GM12864 (cell line): ENCODE measurements around the gene EPB41L4B.

Experiments used
- DNase-seq: peaks from one replicate; pipeline ENCODE4 v3.0.0-alpha.2; 2011; ENCODE audit warnings: low read depth
- H3K4me3 ChIP-seq: 2 replicates; pipeline ENCODE4 v1.5.1; 2011; ENCODE audit warnings: mild to moderate bottlenecking, low read depth, low read length, control low read depth
- TF ChIP-seq, protein P1 (sequence below): IDR thresholded peaks from 2 replicates; pipeline ENCODE4 v1.5.1; 2011; ENCODE audit warnings: low read depth, mild to moderate bottlenecking, moderate library complexity, low read length, control low read depth, inconsistent platforms; ENCODE audit errors: missing control alignments

The EPB41L4B gene

DNA sequence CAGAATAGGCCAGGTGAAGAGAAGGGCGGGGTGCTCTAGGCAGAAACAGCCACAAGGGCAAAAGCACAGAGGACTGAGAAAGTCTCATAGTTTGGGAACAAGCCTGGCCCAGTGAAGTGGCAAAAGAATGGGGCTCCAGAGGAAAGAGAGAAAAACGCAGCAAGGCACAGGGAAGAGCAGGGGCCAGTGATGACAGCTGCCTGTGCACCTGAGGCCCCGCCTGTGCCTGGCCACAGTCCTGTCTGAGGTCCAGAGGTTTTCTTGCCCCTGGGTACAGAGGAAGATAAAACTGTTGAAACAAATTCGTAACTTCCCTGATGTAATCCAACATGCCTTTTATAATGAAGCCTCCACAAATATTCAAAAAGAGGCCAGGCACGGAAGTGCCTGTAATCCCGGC is 175.8 kb downstream of the EPB41L4B start:
- no peak overlapping the region for H3K4me3 ChIP-seq
- no peak for DNase-seq
- TF ChIP-seq, protein P1, sequence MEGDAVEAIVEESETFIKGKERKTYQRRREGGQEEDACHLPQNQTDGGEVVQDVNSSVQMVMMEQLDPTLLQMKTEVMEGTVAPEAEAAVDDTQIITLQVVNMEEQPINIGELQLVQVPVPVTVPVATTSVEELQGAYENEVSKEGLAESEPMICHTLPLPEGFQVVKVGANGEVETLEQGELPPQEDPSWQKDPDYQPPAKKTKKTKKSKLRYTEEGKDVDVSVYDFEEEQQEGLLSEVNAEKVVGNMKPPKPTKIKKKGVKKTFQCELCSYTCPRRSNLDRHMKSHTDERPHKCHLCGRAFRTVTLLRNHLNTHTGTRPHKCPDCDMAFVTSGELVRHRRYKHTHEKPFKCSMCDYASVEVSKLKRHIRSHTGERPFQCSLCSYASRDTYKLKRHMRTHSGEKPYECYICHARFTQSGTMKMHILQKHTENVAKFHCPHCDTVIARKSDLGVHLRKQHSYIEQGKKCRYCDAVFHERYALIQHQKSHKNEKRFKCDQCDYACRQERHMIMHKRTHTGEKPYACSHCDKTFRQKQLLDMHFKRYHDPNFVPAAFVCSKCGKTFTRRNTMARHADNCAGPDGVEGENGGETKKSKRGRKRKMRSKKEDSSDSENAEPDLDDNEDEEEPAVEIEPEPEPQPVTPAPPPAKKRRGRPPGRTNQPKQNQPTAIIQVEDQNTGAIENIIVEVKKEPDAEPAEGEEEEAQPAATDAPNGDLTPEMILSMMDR = no peak

DNA sequence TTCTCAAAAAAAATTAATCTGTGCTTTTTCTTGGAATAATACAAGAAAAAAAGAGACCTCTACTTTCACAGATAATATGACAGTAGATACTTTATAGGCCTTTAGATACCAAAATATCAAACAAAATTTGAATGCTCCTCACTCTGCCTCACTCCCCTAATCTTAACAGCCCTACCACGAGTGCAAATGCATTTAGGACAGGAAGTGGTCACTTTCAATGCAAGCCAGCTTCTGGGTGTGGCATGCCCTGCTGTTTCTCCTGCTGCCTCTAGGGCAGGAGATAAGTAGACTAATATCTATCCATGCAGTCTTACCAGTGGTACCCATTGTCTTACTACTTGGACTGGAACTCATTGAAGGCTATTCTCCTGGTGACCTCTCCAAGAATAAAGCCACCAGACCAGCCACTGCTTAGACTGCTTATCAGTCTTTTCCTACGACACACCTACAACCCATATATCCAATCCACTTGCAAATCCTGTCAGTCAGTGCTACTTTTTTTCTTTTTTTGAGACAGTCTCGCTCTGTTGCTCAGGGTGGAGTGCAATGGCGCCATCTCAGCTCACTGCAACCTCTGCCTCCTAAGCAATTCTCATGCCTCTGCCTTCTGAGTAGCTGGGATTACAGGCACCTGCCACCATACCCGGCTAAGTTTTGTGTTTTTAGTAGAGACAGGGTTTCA is 176.8 kb downstream of the EPB41L4B start:
- TF ChIP-seq, protein P1 = peak; percentile 72
- H3K4me3 ChIP-seq = no peak overlapping the region
- DNase-seq = no peak

DNA sequence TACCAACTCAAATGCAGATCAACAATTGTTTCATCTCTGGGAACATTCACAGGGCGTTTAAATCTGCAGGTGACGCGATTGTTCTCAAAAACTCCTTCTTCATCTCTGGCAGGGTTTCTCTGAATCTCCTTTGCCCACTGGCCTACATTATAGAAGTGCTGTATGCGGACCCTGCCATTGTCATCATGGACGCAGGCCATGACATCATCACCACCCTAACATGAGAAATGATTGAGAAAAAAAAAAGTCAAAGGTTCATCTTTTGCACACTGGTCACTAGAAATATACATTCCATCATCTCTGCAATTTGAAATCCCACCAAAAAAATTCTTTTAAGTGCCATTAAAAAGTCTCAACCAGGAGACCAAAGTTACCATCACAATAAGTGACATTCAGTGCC is 179.5 kb downstream of the EPB41L4B start:
- TF ChIP-seq, protein P1 = no peak
- DNase-seq = no peak
- H3K4me3 ChIP-seq = no peak overlapping the region

DNA sequence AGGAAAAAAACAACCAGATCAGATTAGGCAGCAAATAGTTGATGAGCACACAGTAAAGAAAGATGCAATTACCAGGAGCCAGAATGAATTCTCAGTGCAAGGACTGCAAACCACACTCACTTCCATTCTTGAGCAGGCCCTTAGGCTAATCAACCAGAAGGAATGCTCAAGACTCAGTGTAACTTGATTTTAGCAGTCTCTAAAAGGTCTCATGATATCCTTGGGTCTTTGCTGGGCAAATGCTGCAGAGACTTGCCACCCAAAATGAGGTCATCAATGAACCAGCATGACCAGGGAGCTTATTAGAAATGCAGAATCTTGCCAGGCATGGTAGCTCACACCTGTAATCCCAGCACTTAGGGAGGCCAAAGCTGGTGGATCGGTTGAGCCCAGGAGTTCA is 181.0 kb downstream of the EPB41L4B start:
- DNase-seq = no peak
- TF ChIP-seq, protein P1 = no peak
- H3K4me3 ChIP-seq = no peak overlapping the region

DNA sequence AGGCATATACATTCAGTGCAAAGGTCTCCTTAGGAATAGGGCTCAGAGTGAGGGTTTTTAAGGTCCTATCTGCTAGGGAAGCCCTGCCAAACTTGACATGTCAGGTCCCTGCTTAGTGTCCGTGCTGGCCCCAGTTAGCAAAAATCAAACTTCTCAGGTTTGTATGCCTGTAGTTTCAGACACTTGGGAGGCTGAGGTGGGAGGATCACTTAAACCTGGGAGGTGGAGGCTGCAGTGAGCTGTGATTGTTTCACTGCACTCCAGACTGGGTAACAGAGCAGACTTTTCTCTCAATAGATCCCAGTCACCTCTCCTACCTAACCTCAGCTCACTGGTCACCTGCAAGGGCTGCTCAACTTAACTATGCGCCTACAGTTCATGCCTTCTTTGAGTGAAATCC is 182.4 kb downstream of the EPB41L4B start:
- no peak overlapping the region for H3K4me3 ChIP-seq
- TF ChIP-seq, protein P1 = no peak
- DNase-seq = no peak

DNA sequence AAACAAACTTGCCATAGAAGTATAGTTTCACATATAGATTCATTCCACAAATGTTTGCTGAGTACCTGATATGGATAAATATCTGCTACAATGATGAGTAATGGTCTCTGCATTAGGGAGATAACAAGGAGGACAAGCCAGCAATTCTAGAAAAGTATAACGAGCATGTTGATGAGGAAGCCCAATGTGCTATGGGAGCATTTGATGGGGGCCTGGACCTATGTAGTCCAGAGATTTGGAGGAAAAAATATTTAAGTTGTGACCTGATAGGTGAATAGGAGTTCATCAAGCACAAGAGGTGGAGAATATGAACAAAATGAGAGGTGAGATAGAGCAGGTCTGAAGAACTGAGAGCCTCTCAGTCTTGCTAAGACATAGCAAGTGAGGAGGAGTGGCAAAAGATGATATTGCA is 186.7 kb downstream of the EPB41L4B start:
- TF ChIP-seq, protein P1 = no peak
- DNase-seq = no peak
- H3K4me3 ChIP-seq = no peak overlapping the region

- no peak for DNase-seq
Measured at GRCh38 chr9:109133533-109133932, 187.3 kb downstream of the EPB41L4B start.

More at GRCh38 chr9:109133533-109133932, 187.3 kb downstream of the EPB41L4B start:
- H3K4me3 ChIP-seq = no peak overlapping the region
- TF ChIP-seq, protein P1 = no peak
